OCI-LY1 (cell line): Measurements from ENCODE around the gene AP1B1.

Experiments
- EZH2 ChIP-seq: fragments of 200-600 bp; sonication (generic), shearing (Covaris generic); IDR thresholded peaks from 2 replicates; pipeline ENCODE4 v1.8.0; 2017; ENCODE audit warnings: borderline replicate concordance, mixed run types, mild to moderate bottlenecking, antibody characterized with exemption, low read length, moderate library complexity, mixed read lengths
- TF ChIP-seq, protein P1 (sequence below): fragments of 200-600 bp; sonication (generic), shearing (Covaris generic); IDR thresholded peaks from 2 replicates; pipeline ENCODE4 v1.5.1; 2017; ENCODE audit warnings: mild to moderate bottlenecking, antibody characterized with exemption, low read length, moderate library complexity, mixed read lengths

DNA sequence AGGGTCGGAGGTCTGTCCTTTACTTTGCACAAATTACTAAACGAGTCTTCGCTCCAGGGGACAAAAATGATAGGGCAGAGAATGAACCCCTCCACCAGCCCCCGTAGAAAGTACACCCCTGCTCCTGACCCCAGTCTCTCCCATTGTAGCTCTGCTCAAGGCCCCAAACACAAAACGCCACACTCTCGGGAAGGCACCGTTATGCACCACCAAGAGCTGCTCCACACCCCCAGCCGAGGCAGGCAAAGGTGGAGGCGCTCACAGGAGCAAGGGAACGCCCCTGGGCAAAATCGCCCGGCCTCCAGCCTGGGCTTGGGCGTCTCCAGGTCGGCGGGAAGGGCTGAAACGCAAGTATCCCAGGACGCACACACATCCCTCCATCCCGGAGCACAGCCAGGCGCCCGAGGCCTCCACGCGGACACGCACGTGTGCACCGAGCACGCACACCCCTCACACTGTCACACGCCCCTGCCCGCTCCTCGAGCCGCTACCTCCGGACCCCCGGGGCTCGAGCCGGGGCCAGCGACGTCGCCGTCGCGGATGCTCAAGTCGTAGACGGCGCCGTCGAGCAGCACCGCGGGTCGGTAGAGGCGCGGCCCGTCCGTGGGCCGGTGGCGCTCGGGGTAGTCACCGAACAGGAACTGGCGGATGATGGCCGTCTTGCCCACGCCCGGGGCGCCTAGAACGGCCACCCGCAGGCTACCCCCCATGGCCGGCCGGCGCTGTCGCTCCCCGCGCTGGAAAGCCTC lies 73.7 kb downstream of the AP1B1 start:
- TF ChIP-seq, protein P1, sequence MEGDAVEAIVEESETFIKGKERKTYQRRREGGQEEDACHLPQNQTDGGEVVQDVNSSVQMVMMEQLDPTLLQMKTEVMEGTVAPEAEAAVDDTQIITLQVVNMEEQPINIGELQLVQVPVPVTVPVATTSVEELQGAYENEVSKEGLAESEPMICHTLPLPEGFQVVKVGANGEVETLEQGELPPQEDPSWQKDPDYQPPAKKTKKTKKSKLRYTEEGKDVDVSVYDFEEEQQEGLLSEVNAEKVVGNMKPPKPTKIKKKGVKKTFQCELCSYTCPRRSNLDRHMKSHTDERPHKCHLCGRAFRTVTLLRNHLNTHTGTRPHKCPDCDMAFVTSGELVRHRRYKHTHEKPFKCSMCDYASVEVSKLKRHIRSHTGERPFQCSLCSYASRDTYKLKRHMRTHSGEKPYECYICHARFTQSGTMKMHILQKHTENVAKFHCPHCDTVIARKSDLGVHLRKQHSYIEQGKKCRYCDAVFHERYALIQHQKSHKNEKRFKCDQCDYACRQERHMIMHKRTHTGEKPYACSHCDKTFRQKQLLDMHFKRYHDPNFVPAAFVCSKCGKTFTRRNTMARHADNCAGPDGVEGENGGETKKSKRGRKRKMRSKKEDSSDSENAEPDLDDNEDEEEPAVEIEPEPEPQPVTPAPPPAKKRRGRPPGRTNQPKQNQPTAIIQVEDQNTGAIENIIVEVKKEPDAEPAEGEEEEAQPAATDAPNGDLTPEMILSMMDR, result no peak
- no peak for TF ChIP-seq EZH2
